CD4-positive, alpha-beta T cell treated with Interleukin-17A for 1 hour (primary cell): ENCODE measurements around the gene CHRDL1.
"Not testable (repeated sequence)": the region's sequence is repeated elsewhere in the genome, so short reads cannot be mapped to it uniquely, and the experiment has no call there.

Experiments used
- DNase-seq: peaks from one replicate; pipeline ENCODE4 v3.0.0-alpha.2; 2020

CHRDL1 gene, protein sequence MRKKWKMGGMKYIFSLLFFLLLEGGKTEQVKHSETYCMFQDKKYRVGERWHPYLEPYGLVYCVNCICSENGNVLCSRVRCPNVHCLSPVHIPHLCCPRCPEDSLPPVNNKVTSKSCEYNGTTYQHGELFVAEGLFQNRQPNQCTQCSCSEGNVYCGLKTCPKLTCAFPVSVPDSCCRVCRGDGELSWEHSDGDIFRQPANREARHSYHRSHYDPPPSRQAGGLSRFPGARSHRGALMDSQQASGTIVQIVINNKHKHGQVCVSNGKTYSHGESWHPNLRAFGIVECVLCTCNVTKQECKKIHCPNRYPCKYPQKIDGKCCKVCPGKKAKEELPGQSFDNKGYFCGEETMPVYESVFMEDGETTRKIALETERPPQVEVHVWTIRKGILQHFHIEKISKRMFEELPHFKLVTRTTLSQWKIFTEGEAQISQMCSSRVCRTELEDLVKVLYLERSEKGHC

DNA sequence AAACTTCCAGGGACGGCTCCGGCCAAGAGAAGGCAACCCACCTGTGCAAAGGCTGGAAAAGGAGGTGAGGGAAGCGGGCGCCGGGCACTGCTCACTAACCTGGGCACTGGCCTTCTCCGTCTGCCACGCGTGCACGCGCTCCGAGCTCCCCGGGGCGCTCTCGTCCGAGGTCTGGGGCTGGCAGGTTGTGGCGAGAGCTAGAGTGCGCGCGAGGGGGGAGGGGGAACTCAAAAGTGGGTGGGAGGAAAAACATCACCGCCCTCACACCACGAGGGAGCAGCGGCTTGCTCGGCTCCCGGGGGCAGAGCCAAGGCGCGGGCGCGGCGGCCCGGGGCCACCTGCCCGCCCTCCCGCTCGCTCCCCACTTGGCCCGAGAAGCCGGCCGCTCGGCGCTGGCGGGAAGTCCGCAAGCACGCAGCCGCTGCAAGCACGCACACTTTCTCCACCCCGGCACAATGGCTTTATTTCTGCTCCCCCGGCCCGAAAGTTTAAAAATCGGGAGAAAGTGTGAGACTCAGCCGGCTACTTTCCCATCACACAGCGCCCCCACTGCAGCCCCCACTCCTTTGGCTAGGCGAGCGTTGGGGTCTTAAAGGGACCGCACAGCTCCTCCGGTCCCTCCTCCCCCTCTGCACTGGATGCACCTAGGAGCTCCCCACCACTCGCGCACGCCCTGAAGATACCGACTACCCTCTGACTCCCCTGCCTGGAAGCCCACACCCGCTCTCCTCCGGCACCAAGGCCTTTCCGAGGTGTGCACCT lies at the start of gene CHRDL1:
CHRDL1 (minus strand) TSS at position 173 of the 762 bp plus-strand sequence. CDS start 3,636 bp downstream, outside the sequence.
- no peak for DNase-seq

DNA sequence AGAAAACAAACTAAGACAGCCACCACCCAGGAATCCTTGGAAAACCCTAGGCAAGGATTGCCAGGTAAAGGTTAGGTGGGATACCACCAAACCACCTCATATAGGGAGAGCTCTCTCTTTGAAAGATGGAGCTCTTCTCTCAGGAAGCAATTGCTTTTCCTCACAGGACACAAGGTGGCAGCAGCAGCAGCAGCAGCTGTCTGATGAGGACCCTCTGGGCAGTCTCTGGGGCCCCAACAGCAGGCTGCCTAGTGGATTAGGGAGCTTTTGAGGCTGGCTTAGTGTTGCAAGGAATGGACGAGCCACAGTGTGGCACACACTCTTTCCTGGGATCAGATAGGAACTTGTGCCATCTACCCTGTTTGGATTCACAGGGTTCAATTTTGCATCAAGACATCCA lies 41.4 kb upstream of the CHRDL1 start:
- no peak for DNase-seq

DNA sequence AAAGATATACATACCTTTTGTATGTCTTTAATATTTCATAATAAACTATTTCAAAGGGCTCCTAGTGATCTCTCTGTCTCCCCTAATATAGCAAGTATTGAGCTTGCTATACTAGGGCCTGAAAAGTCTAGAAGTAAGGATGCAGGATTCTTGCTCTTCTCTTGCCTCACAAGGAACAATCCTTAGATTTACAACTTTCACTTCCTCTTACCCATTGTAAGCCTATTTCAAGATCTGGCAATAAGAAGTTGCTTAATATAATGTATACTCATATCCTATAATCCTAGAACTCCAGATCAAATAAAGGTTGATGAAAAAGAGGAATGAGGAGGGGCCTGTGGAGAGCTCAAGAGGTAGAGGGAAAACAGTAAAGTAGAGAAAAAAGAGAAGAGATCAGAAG lies 40.8 kb upstream of the CHRDL1 start:
- no peak for DNase-seq

DNA sequence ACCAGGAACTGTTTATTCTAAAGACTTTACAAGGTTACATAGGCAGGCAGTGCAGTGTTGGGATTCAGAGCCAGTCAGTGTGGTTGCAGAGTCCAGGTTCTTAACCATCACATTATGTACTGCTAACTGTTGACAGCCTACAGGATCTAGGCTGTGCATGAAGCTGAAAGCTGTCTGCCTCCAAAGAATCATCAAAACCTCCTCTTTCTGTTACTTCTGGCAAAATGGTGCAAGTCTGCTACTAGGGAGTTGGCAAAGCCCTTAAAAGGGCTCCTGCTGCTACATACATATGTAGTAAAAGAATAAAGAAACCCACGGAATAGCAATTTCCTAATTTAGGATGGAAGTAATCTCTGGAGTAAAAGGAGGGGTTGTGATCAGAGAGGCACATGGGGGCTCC lies 40.4 kb upstream of the CHRDL1 start:
- no peak for DNase-seq

DNA sequence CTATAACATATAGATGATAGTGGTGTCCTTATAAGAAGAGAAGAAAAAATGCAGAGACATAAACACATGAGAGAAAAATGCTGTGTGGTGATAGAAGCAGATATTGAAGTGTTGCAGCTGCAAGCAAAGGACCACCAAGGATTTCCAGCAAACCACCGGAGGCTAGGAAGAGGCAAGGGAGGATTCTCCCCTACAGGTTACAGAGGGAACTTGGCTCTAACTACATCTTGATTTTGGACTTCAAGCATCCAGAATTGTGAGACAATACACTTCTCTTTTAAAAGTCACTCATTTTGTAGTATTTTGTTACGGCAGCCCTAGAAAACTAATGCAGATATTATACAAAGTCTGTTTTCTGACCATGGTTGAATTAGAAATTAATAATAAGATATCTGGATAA lies 30.4 kb upstream of the CHRDL1 start:
- DNase-seq: no peak

DNA sequence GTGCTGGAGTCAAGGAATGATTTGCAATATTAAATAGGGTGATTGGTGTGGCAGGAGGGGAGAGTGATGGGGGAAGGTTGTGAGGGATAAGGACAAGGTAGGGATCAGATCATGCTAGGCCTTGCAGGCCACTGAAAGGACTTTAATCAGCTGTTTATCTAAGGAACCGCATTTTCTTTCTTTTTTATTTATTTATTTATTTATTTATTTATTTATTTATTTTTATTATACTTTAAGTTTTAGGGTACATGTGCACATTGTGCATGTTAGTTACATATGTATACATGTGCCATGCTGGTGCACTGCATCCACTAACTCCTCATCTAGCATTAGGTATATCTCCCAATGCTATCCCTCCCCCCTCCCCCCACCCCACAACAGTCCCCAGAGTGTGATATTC lies 20.9 kb upstream of the CHRDL1 start:
- not testable (repeated sequence) for DNase-seq

DNA sequence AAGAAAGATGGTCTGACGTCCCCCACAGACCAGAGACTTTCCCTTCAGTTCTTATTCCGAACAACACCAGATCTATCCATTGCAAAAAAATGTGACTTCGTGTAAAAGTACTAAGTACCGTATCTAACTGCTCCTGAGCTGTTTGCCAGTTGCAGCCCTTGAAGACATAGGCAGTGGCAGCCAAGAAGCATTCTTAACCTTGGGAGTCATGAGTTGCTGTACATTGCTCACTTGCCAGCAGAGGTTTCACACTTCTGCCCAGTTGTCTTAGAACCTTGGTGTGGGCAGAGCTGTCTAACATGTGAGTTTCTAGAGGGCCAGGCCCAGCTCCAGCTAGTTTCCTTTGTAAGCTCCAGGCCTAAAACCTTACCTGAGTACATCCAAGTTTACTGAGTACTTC lies 10.5 kb upstream of the CHRDL1 start:
- DNase-seq: no peak

DNA sequence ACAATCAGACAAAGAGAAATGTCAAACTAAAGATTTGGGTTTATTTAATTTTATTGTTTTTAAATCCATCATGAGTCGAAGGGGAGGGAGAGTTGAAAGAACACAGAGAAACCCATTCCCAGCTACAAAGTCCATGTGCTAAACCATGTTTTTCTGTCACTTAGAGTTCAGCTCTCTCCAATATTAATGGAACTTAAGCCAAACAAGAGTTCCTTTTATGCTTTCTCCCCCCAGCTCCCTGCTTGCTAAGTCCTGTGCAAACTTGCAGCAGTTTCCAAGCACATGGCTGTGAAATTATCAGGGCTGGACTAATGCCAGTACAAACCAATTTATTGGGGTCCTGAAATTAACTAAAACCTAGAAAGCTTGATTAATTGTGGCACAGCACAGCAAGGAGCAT lies 9.7 kb upstream of the CHRDL1 start:
- DNase-seq: no peak

DNA sequence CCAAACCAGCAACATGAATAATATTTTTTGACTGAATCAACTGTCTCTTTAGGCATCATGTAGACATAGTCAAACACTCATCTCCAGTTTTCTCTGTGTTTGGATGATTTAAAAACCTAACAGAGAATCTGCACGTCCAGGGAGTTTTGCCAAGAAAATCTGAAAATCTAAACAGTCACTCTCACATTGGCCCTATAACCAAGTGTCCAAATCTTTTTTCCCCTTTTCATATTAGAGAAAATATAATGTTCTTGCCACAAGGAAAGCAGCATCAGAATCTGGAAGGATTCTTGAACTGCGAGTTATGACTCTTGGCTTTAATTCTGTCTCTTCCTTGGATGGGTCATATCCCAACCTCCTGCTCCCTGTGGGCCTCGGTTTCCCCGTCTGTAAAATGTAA lies 8.8 kb upstream of the CHRDL1 start:
- no peak for DNase-seq

DNA sequence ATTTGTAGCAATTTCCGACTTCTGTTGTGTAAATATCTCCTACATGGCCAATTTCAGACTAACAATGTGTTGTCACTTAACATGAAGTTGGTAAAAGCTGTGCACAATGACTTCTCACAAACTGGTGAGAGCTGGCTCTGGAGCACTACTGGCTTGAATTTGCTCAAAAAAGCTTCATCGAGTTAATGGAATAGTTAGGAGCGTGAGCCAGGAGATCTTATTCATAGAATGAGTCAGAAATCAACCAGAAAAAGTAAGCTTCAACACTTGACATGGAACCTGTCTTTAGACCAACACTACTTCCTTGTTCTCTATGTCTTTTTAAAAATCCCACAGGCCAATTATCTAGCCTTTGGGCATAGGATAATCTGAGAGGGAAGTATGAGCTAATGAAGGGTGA lies 7.9 kb upstream of the CHRDL1 start:
- DNase-seq: no peak

DNA sequence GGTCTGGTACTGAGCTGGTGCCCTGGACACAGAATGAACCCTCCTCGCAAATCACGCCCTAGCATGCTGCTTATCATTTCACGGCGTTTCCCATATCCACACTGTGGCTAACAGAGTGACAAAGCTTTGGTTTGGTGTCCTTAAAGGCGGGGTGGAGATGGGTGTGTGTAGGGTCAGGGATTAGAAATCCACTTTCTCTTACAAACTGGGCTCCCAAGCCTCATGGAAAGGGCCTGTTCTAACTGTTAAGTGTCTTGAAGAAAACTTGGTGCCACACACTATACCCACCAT lies 735 bp upstream of the CHRDL1 start:
- DNase-seq: no peak

DNA sequence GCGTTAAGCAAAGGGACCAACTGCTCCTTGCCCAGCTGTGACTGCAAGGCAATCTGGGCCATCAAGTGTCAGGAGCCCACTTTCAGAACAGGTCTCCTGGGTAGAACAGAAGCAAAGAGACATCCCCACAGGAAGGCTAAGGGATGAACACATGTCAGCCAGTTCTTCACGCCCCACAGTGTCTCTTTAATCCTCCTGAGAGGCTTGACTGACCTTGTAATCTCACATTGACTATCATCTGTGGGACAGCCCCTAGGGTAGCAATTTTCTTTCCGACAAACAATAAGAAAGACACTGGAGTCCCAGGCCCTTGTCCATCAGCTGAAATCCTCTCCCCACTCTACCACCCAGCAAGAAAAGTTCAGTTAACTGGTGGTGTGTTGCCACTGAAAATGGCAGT lies 1.0 kb downstream of the CHRDL1 start:
- DNase-seq: no peak

DNA sequence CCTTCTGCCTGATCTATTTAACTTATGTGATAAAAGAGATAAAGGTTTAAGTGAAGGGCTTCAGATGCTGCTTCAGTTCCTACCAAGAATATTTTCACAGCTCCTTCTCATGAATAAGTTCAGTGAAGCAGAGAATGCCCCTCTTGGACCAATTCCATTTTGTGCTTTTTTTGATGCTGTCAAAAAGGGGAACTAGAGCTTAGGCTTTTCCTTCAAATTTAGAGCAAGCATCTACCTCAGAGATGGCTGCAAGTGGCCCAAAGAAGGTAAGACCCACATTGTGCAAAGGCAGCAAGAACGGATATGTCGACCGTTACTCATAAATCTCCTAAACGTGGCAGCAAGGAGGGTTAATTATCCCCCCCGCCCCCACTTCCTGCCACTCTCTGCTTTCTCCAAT lies 4.5 kb downstream of the CHRDL1 start:
- no peak for DNase-seq

DNA sequence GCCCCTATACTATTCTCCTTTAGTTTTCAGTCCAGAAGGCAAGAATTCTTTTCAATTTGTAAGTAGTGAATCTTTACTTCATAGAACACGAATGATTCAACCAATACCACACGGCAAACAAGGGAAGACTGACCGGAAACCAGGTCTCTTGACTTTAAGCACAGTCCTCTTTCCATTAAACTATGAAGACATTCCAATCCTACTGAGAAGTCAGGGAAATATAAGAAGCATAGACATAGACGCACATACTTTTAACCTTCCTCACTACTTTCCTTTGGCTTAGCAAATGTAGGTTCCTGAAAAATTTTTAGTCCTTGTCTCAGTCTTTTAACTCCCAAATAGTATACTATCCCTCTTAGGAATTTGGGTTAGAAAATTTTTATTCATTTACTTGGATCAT lies 9.1 kb downstream of the CHRDL1 start:
- no peak for DNase-seq

DNA sequence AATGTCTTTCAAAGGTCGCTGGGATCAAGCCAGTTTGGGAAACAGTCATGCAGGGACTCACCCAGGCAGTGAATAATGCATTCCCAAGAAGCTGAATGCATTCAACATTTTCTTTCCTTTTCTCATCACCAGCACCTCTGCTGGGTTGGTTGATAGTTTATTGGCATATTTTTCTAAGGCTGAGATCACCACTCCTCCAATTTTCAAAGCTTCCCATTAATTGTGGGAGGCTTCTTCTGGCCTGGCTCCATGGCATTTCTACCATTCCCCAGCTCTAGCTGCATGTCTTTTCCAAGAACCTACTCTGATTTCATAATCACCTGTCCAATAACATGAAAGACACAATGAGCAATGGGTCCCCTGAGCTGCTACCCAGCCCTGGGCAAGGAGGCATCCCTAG lies 35.8 kb downstream of the CHRDL1 start:
- DNase-seq: no peak

DNA sequence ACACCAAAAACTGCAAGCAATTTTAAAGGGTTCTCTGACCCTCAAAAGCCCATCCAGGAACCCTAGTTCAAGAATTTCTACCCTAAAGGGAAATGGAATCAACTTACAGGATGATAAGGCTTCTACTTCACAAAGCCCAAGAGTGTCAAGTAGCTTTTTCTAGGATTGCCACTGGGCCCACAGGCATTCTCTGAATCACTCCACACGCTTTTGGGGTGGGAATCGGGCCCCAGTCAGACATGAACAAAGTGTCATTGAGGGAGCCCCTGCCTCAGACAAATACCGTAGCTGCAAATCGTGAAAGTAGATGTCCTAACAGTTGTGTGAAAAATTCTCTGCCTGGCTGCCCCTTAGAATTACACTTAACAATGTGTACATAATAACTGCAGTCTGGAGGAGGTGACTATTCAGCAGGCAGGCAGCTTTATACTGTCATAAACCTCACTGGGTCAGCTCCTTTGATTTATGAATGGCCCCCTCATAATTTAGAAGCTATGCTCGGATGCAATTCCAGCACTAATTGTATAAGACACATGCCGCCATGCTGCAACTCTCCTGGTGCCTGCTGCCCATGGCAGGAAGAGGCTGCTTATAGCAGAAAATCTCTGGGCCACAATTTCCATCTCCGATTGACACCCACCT lies 36.7 kb downstream of the CHRDL1 start:
- no peak for DNase-seq

DNA sequence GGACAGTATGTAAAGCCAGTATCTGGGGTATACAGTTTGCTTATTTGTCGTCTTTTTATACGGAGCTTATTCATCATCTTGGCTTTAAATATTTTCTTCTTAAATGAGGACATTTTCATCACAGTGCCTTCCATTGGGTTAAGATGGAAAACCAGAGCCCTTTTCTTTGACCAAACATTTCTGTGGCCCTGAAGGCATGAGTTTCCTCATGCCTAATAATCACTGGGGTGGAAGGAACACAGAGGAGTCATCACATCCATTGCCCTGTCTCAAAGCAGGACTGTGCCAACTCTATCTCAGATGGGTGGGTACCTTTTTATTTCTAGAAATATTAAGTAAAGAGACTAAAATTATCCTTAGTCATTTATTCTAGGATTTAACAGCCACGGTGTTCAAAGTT lies 40.0 kb downstream of the CHRDL1 start:
- DNase-seq: no peak

DNA sequence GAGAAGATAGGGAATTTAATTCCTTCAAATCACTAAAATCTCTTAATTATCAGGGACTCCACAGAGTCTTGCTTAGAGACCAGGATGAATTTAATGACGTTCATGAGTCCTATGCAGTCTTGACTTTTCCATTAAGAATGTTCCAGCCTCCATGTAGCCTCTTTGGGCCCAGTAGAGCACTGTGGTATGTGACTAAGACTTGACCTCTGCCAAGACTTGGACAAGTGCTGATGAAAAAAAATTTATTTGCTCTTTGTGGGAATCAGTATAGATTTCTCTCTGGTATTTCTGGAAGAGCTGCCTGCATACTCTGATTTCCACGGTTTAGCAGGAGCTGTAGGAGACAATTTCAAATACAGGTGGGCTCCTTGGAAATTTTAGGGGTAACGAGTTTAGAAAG lies 40.6 kb downstream of the CHRDL1 start:
- no peak for DNase-seq

DNA sequence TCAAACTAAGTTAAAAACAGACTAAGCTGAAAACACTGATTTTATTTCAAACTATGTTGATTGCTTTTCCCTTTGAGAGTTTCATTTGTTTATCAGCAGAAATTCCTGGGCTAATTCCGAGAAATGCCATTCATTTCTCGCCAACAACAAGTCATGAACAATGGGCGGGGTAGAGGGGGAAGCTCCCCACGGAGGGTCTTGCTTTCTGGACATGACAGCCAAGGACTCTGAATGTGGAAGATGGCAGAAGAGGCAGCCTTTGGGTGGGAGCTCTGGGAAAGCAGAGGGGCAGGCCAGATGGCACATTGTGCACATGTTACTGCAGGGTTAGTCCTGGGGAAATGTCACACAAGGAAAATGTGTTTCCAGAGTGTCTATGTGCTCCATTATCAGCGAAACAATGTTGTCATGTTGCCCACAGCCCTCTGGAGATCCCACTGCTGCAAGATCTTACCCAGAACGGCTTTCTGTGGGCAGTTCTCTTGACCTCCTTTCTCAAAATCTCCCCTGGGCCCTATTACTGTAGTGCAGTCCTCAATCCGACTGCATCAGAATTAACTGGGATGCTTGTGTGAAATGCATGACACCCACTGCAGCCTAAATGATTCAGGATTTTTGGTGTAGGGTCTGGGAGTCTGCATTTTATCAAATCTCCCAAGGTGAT lies 45.0 kb downstream of the CHRDL1 start:
- no peak for DNase-seq

DNA sequence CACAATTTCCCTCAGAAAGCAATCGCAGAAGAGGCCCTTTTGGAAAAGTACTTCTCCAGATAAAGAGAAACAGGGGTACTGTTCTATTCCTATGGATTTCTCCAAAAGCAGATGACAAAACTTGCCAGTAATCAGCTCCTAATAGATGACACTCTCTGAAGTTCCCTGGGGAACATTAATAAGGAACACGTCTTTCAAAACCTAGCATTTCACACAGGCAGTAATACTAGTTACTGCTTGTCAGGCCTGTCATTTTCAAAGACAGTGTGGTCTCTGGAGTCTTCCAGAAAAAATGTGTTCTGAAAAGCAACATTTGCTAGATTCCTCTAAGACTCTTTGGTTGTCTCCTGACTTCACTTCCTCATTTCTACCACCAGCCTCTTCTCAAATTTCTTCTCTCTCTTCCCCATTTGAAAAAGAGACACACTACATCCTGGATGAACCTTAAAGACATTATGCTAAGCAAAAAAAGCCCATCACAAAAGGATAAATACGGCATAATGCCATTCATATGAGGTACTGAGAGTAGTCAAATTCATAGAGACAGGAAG lies 47.3 kb downstream of the CHRDL1 start:
- no peak for DNase-seq

DNA sequence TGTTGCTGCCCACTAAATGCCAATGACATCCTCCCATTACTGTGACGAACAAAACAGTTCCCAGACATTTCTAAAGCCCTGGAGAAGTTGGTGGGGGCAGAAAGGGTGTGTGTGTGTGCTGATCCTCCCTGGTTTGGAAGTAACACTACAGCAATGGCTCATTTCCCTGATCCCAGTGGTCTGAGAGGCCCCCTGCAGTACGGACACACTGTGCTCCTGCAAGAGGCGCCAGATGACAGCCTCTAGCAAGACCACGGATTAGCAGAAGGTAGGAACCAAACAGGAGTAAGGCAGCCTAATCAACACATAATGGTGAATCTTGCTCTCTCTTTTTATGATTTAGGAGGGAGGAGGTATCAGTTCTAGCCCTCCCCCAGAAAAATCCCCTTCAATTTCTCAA lies 49.6 kb downstream of the CHRDL1 start:
- DNase-seq: no peak

DNA sequence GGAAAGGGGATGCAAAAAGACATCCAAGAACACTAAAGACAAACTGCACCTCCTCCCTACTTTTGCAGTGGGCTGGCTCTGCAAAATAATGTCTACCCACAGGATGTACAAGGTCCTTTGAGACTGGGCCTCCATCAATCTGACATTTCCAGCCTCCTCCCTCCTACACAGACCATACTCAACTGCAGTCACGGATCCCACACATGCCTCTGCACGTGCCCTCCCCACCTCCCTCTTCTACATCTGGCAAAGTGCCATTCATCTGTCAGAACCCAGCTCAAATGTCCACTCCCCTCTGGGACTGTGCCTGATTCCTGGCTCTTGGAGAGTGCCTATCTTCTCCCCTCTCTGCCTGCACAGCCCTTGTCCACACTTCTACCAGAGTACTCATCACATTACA lies 50.3 kb downstream of the CHRDL1 start:
- no peak for DNase-seq

DNA sequence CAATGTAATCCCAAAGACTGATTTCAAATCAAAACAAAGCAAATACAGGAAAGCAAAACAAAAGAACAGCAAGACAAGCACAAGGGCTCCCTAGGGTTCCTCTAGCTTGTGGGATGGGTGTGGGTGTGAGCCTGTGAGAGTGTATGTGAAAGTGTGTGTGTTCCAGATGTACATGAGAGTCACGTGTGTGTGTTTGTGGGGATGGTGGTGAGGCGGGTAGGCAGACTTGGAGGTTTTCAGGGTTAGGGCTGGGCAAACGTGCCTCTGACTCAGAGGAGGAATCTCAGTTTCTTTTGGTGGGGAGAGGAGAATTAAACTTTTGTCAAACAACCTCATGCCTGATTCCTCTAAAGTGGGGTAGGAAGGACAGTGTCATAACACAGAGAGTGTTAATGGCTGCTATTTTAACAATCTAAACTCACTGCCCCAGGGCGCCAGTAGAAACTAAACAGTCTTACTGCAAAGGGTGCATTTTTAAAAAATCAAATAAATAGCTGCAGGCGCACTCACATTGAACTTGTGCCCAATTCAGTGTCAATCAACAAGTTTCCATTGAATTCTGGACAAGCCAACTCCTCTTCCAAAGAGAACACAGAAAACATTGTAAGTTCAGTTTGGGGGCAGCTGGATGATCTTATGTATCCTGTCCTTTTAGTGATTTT lies 51.8 kb downstream of the CHRDL1 start:
- DNase-seq: no peak
